Mucosa of rectum (tissue), 2 donors: ENCODE measurements around the gene GALR2.

ENCODE experiments used
- H3K27ac ChIP-seq, 2 donors: one replicate each; pipeline ENCODE4 v1.7.0; 2013; ENCODE audit warnings: inconsistent platforms in 2 of 2, low read depth in 2 of 2, low read length in 2 of 2
- H3K27me3 ChIP-seq, 2 donors: one replicate each; pipeline ENCODE4 v1.7.0; 2013; ENCODE audit warnings: low read length in 2 of 2; ENCODE audit not compliant: control insufficient read depth in 2 of 2, insufficient read depth in 2 of 2
- H3K36me3 ChIP-seq, 2 donors: one replicate each; pipeline ENCODE4 v1.7.0; 2013; ENCODE audit warnings: low read length in 2 of 2; ENCODE audit not compliant: control insufficient read depth in 2 of 2, insufficient read depth in 2 of 2
- H3K4me1 ChIP-seq, 2 donors: one replicate each; pipeline ENCODE4 v1.7.0; 2013; ENCODE audit warnings: low read length in 2 of 2, mild to moderate bottlenecking in 1 of 2; ENCODE audit not compliant: control insufficient read depth in 2 of 2, insufficient read depth in 2 of 2
- H3K4me3 ChIP-seq, 2 donors: one replicate each; pipeline ENCODE4 v1.7.0; 2013; ENCODE audit warnings: low read length in 2 of 2
- H3K9ac ChIP-seq, 2 donors: one replicate each; pipeline ENCODE4 v1.7.0; 2013; ENCODE audit warnings: low read length in 2 of 2, low read depth in 1 of 2, mild to moderate bottlenecking in 1 of 2
- H3K9me3 ChIP-seq, 2 donors: one replicate each; pipeline ENCODE4 v1.7.0; 2013; ENCODE audit warnings: low read length in 2 of 2; ENCODE audit not compliant: control insufficient read depth in 2 of 2
- donor health status: healthy.
- donor health status: Normal muscosa, but diverticular disease.

Gene GALR2

GRCh38 chr17:76074390-76075363 is at the start of gene GALR2:
Gene GALR2, plus strand, starts transcription at chr17:76074781. Its CDS starts 103 bp downstream, at chr17:76074884.
- no peaks in the 10 kb centered on the region for H3K36me3 ChIP-seq
- H3K4me3 ChIP-seq: peak within 1 kb of the TSS in 1 of 2 donors; percentile 13
- H3K4me1 ChIP-seq: peaks cover 20 to 26% of the 10 kb centered on the region in 2 donors
- H3K9me3 ChIP-seq: no peaks in the 10 kb centered on the region
- H3K9ac ChIP-seq: no peak within 1 kb of the TSS
- no peak within 1 kb of the TSS for H3K27ac ChIP-seq
- H3K27me3 ChIP-seq: peaks cover 52 to 56% of the 10 kb centered on the region in 2 donors

GRCh38 chr17:76025294-76025693 is 49.3 kb upstream of the GALR2 start:
- H3K4me3 ChIP-seq: no peak overlapping the region
- no peaks in the 10 kb centered on the region for H3K9me3 ChIP-seq
- no peaks in the 10 kb centered on the region for H3K27me3 ChIP-seq
- H3K4me1 ChIP-seq: peaks cover 10 to 26% of the 10 kb centered on the region in 2 donors
- H3K27ac ChIP-seq: no peak overlapping the region
- peak overlapping the region in 1 of 2 donors; percentile 38 for H3K9ac ChIP-seq
- no peaks in the 10 kb centered on the region for H3K36me3 ChIP-seq

GRCh38 chr17:76026714-76027158 is 47.8 kb upstream of the GALR2 start:
- Histone ChIP-seq H3K4me3 (peak overlapping the region; percentile 54 to 66), H3K9ac (peak overlapping the region; percentile 32 to 69), H3K36me3 (no peaks in the 10 kb centered on the region), H3K27ac (peak overlapping the region; percentile 75 to 82), H3K4me1 (peaks cover 10 to 26% of the 10 kb centered on the region in 2 donors), H3K9me3 (no peaks in the 10 kb centered on the region), H3K27me3 (no peaks in the 10 kb centered on the region)

GRCh38 chr17:76027159-76027839 is 47.3 kb upstream of the GALR2 start, which contains the start of gene EVPL:
Gene EVPL, minus strand, starts transcription at chr17:76027306. Its CDS starts 108 bp downstream, at chr17:76027198.
- peak within 1 kb of the TSS; percentile 32 to 69 for H3K9ac ChIP-seq
- H3K27me3 ChIP-seq: no peaks in the 10 kb centered on the region
- H3K4me1 ChIP-seq: peaks cover 10 to 26% of the 10 kb centered on the region in 2 donors
- no peaks in the 10 kb centered on the region for H3K9me3 ChIP-seq
- H3K27ac ChIP-seq: peak within 1 kb of the TSS; percentile 75 to 82
- H3K36me3 ChIP-seq: no peaks in the 10 kb centered on the region
- peak within 1 kb of the TSS; percentile 54 to 66 for H3K4me3 ChIP-seq

- H3K9me3 ChIP-seq: no peaks in the 10 kb centered on the region
- no peak overlapping the region for H3K9ac ChIP-seq
- no peaks in the 10 kb centered on the region for H3K36me3 ChIP-seq
- peaks cover 10 to 19% of the 10 kb centered on the region in 2 donors for H3K4me1 ChIP-seq
- no peak overlapping the region for H3K4me3 ChIP-seq
- no peaks in the 10 kb centered on the region for H3K27me3 ChIP-seq
- H3K27ac ChIP-seq: no peak overlapping the region
These were observed 42.4 kb upstream of the GALR2 start for GRCh38 chr17:76032073-76032779.

- peaks cover 10 to 15% of the 10 kb centered on the region in 2 donors for H3K4me1 ChIP-seq
These were observed 41.8 kb upstream of the GALR2 start for GRCh38 chr17:76032780-76033108.

GRCh38 chr17:76033139-76033538 is 41.4 kb upstream of the GALR2 start:
- H3K4me1 ChIP-seq: peaks cover 10 to 13% of the 10 kb centered on the region in 2 donors
- H3K9me3 ChIP-seq: no peaks in the 10 kb centered on the region
- H3K27ac ChIP-seq: no peak overlapping the region
- no peak overlapping the region for H3K4me3 ChIP-seq
- H3K36me3 ChIP-seq: peaks cover 0 to 3% of the 10 kb centered on the region in 2 donors
- no peaks in the 10 kb centered on the region for H3K27me3 ChIP-seq
- H3K9ac ChIP-seq: no peak overlapping the region

More at GRCh38 chr17:76032780-76033108, 41.8 kb upstream of the GALR2 start:
- no peak overlapping the region for H3K27ac ChIP-seq
- no peaks in the 10 kb centered on the region for H3K9me3 ChIP-seq
- no peaks in the 10 kb centered on the region for H3K27me3 ChIP-seq
- H3K4me3 ChIP-seq: no peak overlapping the region
- no peak overlapping the region for H3K9ac ChIP-seq
- no peaks in the 10 kb centered on the region for H3K36me3 ChIP-seq

GRCh38 chr17:76034428-76035350 is 39.9 kb upstream of the GALR2 start:
- Histone ChIP-seq H3K4me3 (no peak overlapping the region), H3K36me3 (peaks cover 13 to 17% of the 10 kb centered on the region in 2 donors), H3K27me3 (no peaks in the 10 kb centered on the region), H3K9me3 (no peaks in the 10 kb centered on the region), H3K4me1 (peaks cover 2 to 3% of the 10 kb centered on the region in 2 donors), H3K27ac (no peak overlapping the region), H3K9ac (no peak overlapping the region)
